HG03571 (cell line): ENCODE data around the gene BRPF1.

Experiments used
- ATAC-seq: cut with Tn5 transposase; IDR thresholded peaks from one replicate; pipeline ENCODE4 v1.9.1; 2021; ENCODE audit not compliant: unreplicated experiment

BRPF1 gene

GRCh38 chr3:9786825-9787669, 55.5 kb downstream of the BRPF1 start:
- ATAC-seq = no peak

- no peak for ATAC-seq
These were observed 56.2 kb downstream of the BRPF1 start for GRCh38 chr3:9787714-9788113.

- ATAC-seq = no peak
These were observed 59.6 kb downstream of the BRPF1 start for GRCh38 chr3:9791127-9791526.

GRCh38 chr3:9791790-9792404, 60.4 kb downstream of the BRPF1 start:
- ATAC-seq = no peak

- peak; percentile 84 for ATAC-seq
These were observed 61.0 kb downstream of the BRPF1 start, which contains the start of the genes ARPC4 and TADA3 for GRCh38 chr3:9792405-9793160. Gene ARPC4 (plus strand): TSS chr3:9793082. CDS start chr3:9793122, 40 bp downstream. Gene TADA3 (minus strand): TSS chr3:9792473. CDS start chr3:9791466, 1,007 bp downstream.

- ATAC-seq = peak; percentile 1
These were observed 61.7 kb downstream of the BRPF1 start for GRCh38 chr3:9793161-9793781.

GRCh38 chr3:9794400-9794799, 62.9 kb downstream of the BRPF1 start:
- no peak for ATAC-seq

GRCh38 chr3:9795207-9795606, 63.7 kb downstream of the BRPF1 start:
- ATAC-seq = no peak

- ATAC-seq = no peak
These were observed 65.8 kb downstream of the BRPF1 start for GRCh38 chr3:9797196-9797945.
